Measurements from ENCODE around the gene SLC2A9. TPM values are rescaled to one million over a fixed set of nuclear protein-coding genes. Genes with fewer than 3 reads are reported as not detected.

Gene SLC2A9
- total RNA-seq, 2 donors from 2014 or later: 10.3 to 12.4 TPM

GRCh38 chr4:10024303-10024702 lies 3.0 kb upstream of the SLC2A9 start:
- DNase-seq (no peak), ATAC-seq (peak in 1 of 2 donors; percentile 24)
- intact Hi-C loops (cut with DNase I): no loop called here

- DNase-seq: no peak
- intact Hi-C loops (cut with DNase I): no loop called here
Observed at GRCh38 chr4:10023806-10024205, 2.5 kb upstream of the SLC2A9 start.

GRCh38 chr4:10023050-10023419 lies 1.7 kb upstream of the SLC2A9 start:
- DNase-seq: no peak
- intact Hi-C loops (cut with DNase I): no loop called here
- ATAC-seq: no peak

More at GRCh38 chr4:10023806-10024205, 2.5 kb upstream of the SLC2A9 start:
- peak in 1 of 2 donors; percentile 2 for ATAC-seq

- intact Hi-C loops (cut with DNase I): no loop called here
- no peak for ATAC-seq
- DNase-seq: peak; percentile 54
Observed at GRCh38 chr4:10022346-10023049, 1.2 kb upstream of the SLC2A9 start.

GRCh38 chr4:10021653-10022023 lies 341 bp upstream of the SLC2A9 start:
- intact Hi-C loops (cut with DNase I): no loop called here
- ATAC-seq (no peak), DNase-seq (no peak)

- ATAC-seq: no peak
- DNase-seq: no peak
- intact Hi-C loops (cut with DNase I): no loop called here
Observed at GRCh38 chr4:10020106-10020505, 1.2 kb downstream of the SLC2A9 start.

- intact Hi-C loops (cut with DNase I): loop anchor here (5.0 to 10.0 kb wide), 4 partner anchors 43 to 325 kb away; no protein-coding TSS in a partner anchor
- ATAC-seq: peak; percentile 3 to 15
- peak; percentile 40 for DNase-seq
Observed at GRCh38 chr4:10019521-10020051, 1.7 kb downstream of the SLC2A9 start.

GRCh38 chr4:10018818-10019461 lies 2.4 kb downstream of the SLC2A9 start:
- intact Hi-C loops (cut with DNase I): loop anchor here (5.0 to 10.0 kb wide), 4 partner anchors 43 to 324 kb away; no protein-coding TSS in a partner anchor

GRCh38 chr4:10017037-10017893 lies 4.0 kb downstream of the SLC2A9 start:
- ATAC-seq: no peak
- no peak for DNase-seq
- intact Hi-C loops (cut with DNase I): loop anchor here (5.0 to 10.0 kb wide), 4 partner anchors 45 to 322 kb away; no protein-coding TSS in a partner anchor

More at GRCh38 chr4:10018818-10019461, 2.4 kb downstream of the SLC2A9 start:
- ATAC-seq (peak; percentile 96 to 97), DNase-seq (peak; percentile 99)

- intact Hi-C loops (cut with DNase I): loop anchor here (5.0 to 10.0 kb wide), 4 partner anchors 46 to 321 kb away; no protein-coding TSS in a partner anchor
- ATAC-seq: no peak
- DNase-seq: no peak
Observed at GRCh38 chr4:10016169-10016568, 5.1 kb downstream of the SLC2A9 start.

- intact Hi-C loops (cut with DNase I): loop anchor here (2.0 to 10.0 kb wide), 5 partner anchors 47 to 320 kb away; no protein-coding TSS in a partner anchor
- no peak for ATAC-seq
- DNase-seq: no peak
Observed at GRCh38 chr4:10015140-10015753, 6.0 kb downstream of the SLC2A9 start.

GRCh38 chr4:10013722-10014121 lies 7.6 kb downstream of the SLC2A9 start:
- ATAC-seq: peak in 1 of 2 donors; percentile 38
- peak; percentile 51 for DNase-seq
- intact Hi-C loops (cut with DNase I): loop anchor here (2.0 to 10.0 kb wide), 4 partner anchors 116 to 319 kb away; no protein-coding TSS in a partner anchor

GRCh38 chr4:10011885-10012284 lies 9.4 kb downstream of the SLC2A9 start:
- no peak for ATAC-seq
- no peak for DNase-seq
- intact Hi-C loops (cut with DNase I): loop anchor here (5.0 to 10.0 kb wide), 3 partner anchors 115 to 317 kb away; no protein-coding TSS in a partner anchor

- ATAC-seq (no peak), DNase-seq (no peak)
- intact Hi-C loops (cut with DNase I): loop anchor here (5.0 to 10.0 kb wide), 3 partner anchors 114 to 316 kb away; no protein-coding TSS in a partner anchor
Observed at GRCh38 chr4:10011277-10011676, 10.0 kb downstream of the SLC2A9 start.

GRCh38 chr4:10009861-10010500 lies 11.3 kb downstream of the SLC2A9 start:
- intact Hi-C loops (cut with DNase I): loop anchor here (5.0 to 10.0 kb wide), 3 partner anchors 113 to 315 kb away; no protein-coding TSS in a partner anchor

GRCh38 chr4:10008609-10009005 lies 12.7 kb downstream of the SLC2A9 start:
- no peak for DNase-seq

More at GRCh38 chr4:10009861-10010500, 11.3 kb downstream of the SLC2A9 start:
- no peak for DNase-seq
- ATAC-seq: no peak

GRCh38 chr4:10007793-10008608 lies 13.3 kb downstream of the SLC2A9 start:
- intact Hi-C loops (cut with DNase I): no loop called here
- DNase-seq (no peak), ATAC-seq (peak in 1 of 2 donors; percentile 35)

More at GRCh38 chr4:10008609-10009005, 12.7 kb downstream of the SLC2A9 start:
- intact Hi-C loops (cut with DNase I): no loop called here
- ATAC-seq: no peak

Data from left cardiac atrium (tissue), 4 donors.